PC-9 (cell line): ENCODE data around the gene CLCN2.

Experiments
- CTCF ChIP-seq: fragments of 200-600 bp; sonication (generic); conservative IDR thresholded peaks from 2 replicates; pipeline ENCODE4 v1.6.1; 2017; ENCODE audit warnings: mixed run types, antibody characterized with exemption, mild to moderate bottlenecking, moderate library complexity
- EZH2 ChIP-seq: fragments of 200-600 bp; sonication (generic); IDR thresholded peaks from 2 replicates; pipeline ENCODE4 v1.8.0; 2017; ENCODE audit warnings: antibody characterized with exemption, low read depth

GRCh38 chr3:184332370-184333090 is 28.9 kb downstream of the CLCN2 start:
- no peak for TF ChIP-seq CTCF
- no peak for TF ChIP-seq EZH2
